GM12891 (cell line): Measurements from ENCODE around the gene ARHGAP15.

ENCODE experiments used
- POLR2A ChIP-seq: IDR thresholded peaks from 2 replicates; pipeline ENCODE4 v1.6.1; 2011; ENCODE audit warnings: low read depth, low read length, control low read depth
- SPI1 ChIP-seq: IDR thresholded peaks from 2 replicates; pipeline ENCODE4 v1.6.1; 2011; ENCODE audit warnings: low read depth, low read length, control low read depth

GRCh38 chr2:143345887-143346787, 216.9 kb downstream of the ARHGAP15 start:
- no peak for TF ChIP-seq POLR2A
- TF ChIP-seq SPI1: no peak
